ENCODE data around the gene TCFL5.
A peak's percentile ranks its signal among the peaks of the same experiment; 100 is the strongest.

TCFL5 gene

DNA sequence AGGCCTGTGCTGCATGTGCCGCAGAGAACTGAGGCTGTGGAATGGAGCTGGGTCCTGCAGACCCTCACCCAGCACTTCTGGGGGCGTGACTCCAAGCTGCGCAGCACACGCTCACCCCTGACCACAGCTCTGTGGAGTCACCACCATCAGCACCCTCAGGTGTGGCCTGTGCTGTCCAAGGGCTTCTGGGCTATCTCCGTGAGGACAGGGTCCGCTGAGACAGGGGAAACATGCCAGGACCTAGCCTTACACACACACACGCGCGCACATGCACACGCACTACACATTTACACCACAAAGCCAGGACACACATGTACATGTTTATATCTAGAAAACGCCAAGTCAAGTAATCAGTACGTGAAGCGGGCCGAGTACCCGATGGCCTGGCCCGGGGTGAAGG, 26.8 kb upstream of the TCFL5 start:
- H3K27ac ChIP-seq (ENCODE audit: low read length) = no peak overlapping the region
- H3K9me3 ChIP-seq (ENCODE audit: insufficient read depth, low read length, severe bottlenecking) = no peaks in the 10 kb centered on the region
- no peak overlapping the region for H2AFZ ChIP-seq (ENCODE audit: low read depth, low read length)
- peaks cover 79% of the 10 kb centered on the region for H3K36me3 ChIP-seq (ENCODE audit: insufficient read depth, low read length)
- ATAC-seq (ENCODE audit: insufficient read depth, low read depth) = no peak
- H3K9ac ChIP-seq (ENCODE audit: low read depth, low read length) = no peak overlapping the region
- H4K20me1 ChIP-seq (ENCODE audit: insufficient read depth, low read length) = peaks cover 25% of the 10 kb centered on the region
- H3K4me3 ChIP-seq (ENCODE audit: low read depth in 1 of 2, low read length in 2 of 2) = no peak overlapping the region
- no peak for TF ChIP-seq EZH2 (IDR thresholded peaks at IDR 0.05; ENCODE audit: borderline replicate concordance, low read depth, low read length, severe bottlenecking)
- TF ChIP-seq, protein P1, sequence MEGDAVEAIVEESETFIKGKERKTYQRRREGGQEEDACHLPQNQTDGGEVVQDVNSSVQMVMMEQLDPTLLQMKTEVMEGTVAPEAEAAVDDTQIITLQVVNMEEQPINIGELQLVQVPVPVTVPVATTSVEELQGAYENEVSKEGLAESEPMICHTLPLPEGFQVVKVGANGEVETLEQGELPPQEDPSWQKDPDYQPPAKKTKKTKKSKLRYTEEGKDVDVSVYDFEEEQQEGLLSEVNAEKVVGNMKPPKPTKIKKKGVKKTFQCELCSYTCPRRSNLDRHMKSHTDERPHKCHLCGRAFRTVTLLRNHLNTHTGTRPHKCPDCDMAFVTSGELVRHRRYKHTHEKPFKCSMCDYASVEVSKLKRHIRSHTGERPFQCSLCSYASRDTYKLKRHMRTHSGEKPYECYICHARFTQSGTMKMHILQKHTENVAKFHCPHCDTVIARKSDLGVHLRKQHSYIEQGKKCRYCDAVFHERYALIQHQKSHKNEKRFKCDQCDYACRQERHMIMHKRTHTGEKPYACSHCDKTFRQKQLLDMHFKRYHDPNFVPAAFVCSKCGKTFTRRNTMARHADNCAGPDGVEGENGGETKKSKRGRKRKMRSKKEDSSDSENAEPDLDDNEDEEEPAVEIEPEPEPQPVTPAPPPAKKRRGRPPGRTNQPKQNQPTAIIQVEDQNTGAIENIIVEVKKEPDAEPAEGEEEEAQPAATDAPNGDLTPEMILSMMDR (IDR thresholded peaks at IDR 0.05; ENCODE audit: borderline replicate concordance, extremely low read depth, low read length, poor library complexity, severe bottlenecking) = no peak
- no peak overlapping the region for H3K4me2 ChIP-seq (ENCODE audit: insufficient read depth, low read length)
- no peaks in the 10 kb centered on the region for H3K79me2 ChIP-seq (ENCODE audit: insufficient read depth, low read length)
- H3K27me3 ChIP-seq (ENCODE audit: insufficient read depth, low read length, poor library complexity) = no peaks in the 10 kb centered on the region
- DNase-seq = no peak
- H3K4me1 ChIP-seq (ENCODE audit: insufficient read depth, low read length) = no peaks in the 10 kb centered on the region

DNA sequence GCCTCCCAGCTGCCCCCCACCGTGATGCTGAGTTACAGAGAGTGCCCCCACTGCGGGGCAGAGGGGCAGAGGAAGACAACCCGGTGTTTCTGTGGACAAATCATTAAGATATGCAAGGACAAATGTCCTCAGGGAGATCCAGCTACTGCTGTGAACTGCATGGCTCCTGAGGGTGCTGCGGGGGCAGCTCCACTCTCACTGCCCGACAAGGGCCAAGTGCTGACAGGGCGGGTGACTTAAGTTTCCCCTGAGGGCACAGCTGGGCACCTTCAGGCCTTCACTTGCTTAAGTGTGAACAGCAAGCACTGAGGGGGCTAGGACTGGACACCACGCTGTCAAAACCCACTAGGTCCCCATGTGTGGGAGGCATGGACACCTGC, 26.2 kb upstream of the TCFL5 start:
- Histone ChIP-seq H2AFZ (ENCODE audit: low read depth, low read length) (no peak overlapping the region), H4K20me1 (ENCODE audit: insufficient read depth, low read length) (peaks cover 24% of the 10 kb centered on the region), H3K27ac (ENCODE audit: low read length) (no peak overlapping the region), H3K9ac (ENCODE audit: low read depth, low read length) (no peak overlapping the region), H3K79me2 (ENCODE audit: insufficient read depth, low read length) (no peaks in the 10 kb centered on the region), H3K27me3 (ENCODE audit: insufficient read depth, low read length, poor library complexity) (no peaks in the 10 kb centered on the region), H3K36me3 (ENCODE audit: insufficient read depth, low read length) (peaks cover 73% of the 10 kb centered on the region), H3K4me2 (ENCODE audit: insufficient read depth, low read length) (no peak overlapping the region), H3K4me3 (ENCODE audit: low read depth in 1 of 2, low read length in 2 of 2) (no peak overlapping the region), H3K9me3 (ENCODE audit: insufficient read depth, low read length, severe bottlenecking) (no peaks in the 10 kb centered on the region), H3K4me1 (ENCODE audit: insufficient read depth, low read length) (no peaks in the 10 kb centered on the region)
- TF ChIP-seq, protein P1 (IDR thresholded peaks at IDR 0.05; ENCODE audit: borderline replicate concordance, extremely low read depth, low read length, poor library complexity, severe bottlenecking) = no peak
- TF ChIP-seq EZH2 (IDR thresholded peaks at IDR 0.05; ENCODE audit: borderline replicate concordance, low read depth, low read length, severe bottlenecking) = no peak
- DNase-seq (no peak), ATAC-seq (ENCODE audit: insufficient read depth, low read depth) (no peak)

DNA sequence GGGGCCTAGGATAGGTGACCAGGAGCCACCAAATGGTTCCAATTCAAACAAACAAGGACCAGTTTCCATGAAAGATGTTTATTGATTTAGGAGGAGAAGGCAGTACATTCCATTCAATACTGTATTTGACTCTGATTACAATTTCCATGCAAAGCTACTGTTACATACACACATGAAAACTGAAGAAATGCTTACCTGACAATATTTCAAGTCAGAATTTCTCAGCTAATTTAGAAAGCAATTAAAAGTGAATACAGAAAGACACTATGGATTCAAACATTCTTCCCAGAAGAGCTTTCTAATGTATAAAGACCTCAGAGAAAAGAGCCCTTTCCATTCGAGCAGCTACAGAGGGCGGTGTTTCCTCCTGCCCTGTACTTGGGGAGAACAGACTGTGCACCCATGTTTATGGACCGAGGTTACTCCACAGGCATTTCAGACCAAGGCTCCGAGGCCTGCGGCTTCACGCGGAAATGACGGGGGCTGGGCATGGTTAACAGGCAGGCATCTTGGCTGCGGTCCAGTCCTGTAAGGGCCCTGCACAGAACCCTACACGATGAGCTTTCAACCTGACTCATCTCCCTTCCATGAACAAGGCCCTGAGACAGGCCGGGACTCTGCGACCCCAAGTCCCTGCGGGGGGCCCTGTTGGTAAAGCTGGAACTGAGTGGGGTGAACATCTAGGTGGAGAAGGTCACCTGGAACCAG, 25.7 kb upstream of the TCFL5 start:
- TF ChIP-seq EZH2 (IDR thresholded peaks at IDR 0.05; ENCODE audit: borderline replicate concordance, low read depth, low read length, severe bottlenecking) = no peak
- TF ChIP-seq, protein P1 (IDR thresholded peaks at IDR 0.05; ENCODE audit: borderline replicate concordance, extremely low read depth, low read length, poor library complexity, severe bottlenecking) = no peak
- no peak overlapping the region for H3K4me3 ChIP-seq (ENCODE audit: low read depth in 1 of 2, low read length in 2 of 2)
- peaks cover 23% of the 10 kb centered on the region for H4K20me1 ChIP-seq (ENCODE audit: insufficient read depth, low read length)
- no peaks in the 10 kb centered on the region for H3K9me3 ChIP-seq (ENCODE audit: insufficient read depth, low read length, severe bottlenecking)
- H3K4me1 ChIP-seq (ENCODE audit: insufficient read depth, low read length) = no peaks in the 10 kb centered on the region
- no peak overlapping the region for H3K4me2 ChIP-seq (ENCODE audit: insufficient read depth, low read length)
- no peaks in the 10 kb centered on the region for H3K27me3 ChIP-seq (ENCODE audit: insufficient read depth, low read length, poor library complexity)
- H3K27ac ChIP-seq (ENCODE audit: low read length) = no peak overlapping the region
- peaks cover 71% of the 10 kb centered on the region for H3K36me3 ChIP-seq (ENCODE audit: insufficient read depth, low read length)
- DNase-seq = peak; percentile 44
- no peak overlapping the region for H2AFZ ChIP-seq (ENCODE audit: low read depth, low read length)
- H3K9ac ChIP-seq (ENCODE audit: low read depth, low read length) = no peak overlapping the region
- H3K79me2 ChIP-seq (ENCODE audit: insufficient read depth, low read length) = no peaks in the 10 kb centered on the region
- ATAC-seq (ENCODE audit: insufficient read depth, low read depth) = peak; percentile 44

Measured in DND-41 (cell line).